OCI-LY3 (cell line): ENCODE measurements around the gene FPGS.

Experiments used
- EZH2phosphoT487 ChIP-seq: fragments of 200-600 bp; shearing (Covaris generic); IDR thresholded peaks from 2 replicates; pipeline ENCODE4 v1.6.1; 2018; ENCODE audit warnings: antibody characterized with exemption, mixed run types, low read depth
- TF ChIP-seq, protein P1 (sequence below): fragments of 200-600, 300-600 bp; sonication (generic); IDR thresholded peaks from 2 replicates; pipeline ENCODE4 v1.5.1; 2014; ENCODE audit warnings: antibody characterized with exemption, low read length, low read depth

DNA sequence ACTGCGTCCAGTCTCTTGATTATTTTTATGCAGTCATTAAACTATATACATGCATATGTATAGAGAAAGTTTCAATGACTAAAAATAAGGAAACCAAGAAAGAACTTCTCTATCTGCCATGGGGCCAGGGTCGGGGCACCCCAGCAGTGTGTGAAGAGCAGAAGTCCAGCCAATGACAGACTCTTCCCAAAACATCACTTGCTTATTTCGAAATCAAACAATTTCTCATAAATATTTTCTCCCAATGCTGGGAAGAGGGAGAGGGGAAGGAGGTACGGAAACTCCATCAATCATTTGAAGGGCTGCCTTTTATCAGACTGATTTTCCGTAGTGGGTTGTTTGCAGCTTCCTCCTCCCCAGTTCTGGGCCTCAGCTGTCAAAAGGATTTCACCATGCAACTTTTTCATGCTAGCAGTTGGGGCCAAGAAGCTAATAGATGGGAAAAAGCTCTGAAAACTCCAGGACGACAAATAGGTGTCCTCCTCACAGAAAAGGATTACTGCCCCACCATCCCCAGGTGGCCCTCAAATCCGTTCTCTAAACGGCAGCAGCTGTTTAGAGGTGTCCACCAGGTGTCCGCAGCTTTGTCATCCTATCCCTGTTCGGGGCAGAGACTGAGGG, 617 bp upstream of the FPGS start:
- TF ChIP-seq, protein P1, sequence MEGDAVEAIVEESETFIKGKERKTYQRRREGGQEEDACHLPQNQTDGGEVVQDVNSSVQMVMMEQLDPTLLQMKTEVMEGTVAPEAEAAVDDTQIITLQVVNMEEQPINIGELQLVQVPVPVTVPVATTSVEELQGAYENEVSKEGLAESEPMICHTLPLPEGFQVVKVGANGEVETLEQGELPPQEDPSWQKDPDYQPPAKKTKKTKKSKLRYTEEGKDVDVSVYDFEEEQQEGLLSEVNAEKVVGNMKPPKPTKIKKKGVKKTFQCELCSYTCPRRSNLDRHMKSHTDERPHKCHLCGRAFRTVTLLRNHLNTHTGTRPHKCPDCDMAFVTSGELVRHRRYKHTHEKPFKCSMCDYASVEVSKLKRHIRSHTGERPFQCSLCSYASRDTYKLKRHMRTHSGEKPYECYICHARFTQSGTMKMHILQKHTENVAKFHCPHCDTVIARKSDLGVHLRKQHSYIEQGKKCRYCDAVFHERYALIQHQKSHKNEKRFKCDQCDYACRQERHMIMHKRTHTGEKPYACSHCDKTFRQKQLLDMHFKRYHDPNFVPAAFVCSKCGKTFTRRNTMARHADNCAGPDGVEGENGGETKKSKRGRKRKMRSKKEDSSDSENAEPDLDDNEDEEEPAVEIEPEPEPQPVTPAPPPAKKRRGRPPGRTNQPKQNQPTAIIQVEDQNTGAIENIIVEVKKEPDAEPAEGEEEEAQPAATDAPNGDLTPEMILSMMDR, result peak; percentile 25
- no peak for TF ChIP-seq EZH2phosphoT487
